Neuron (in vitro differentiated cells): ENCODE data around the gene KRTAP4-16.
"Not testable (repeated sequence)": the region's sequence is repeated elsewhere in the genome, so short reads cannot be mapped to it uniquely, and the experiment has no call there.

ENCODE experiments used
- H2AFZ ChIP-seq: one replicate; pipeline ENCODE4 v1.6.1; 2013; ENCODE audit warnings: low read depth, mild to moderate bottlenecking, inconsistent platforms, low read length, moderate library complexity
- H3K27me3 ChIP-seq: one replicate; pipeline ENCODE4 v1.6.1; 2013; ENCODE audit warnings: low read length; ENCODE audit not compliant: insufficient read depth
- H3K36me3 ChIP-seq: one replicate; pipeline ENCODE4 v1.6.1; 2013; ENCODE audit warnings: low read length; ENCODE audit not compliant: insufficient read depth
- H3K4me1 ChIP-seq: one replicate; pipeline ENCODE4 v1.6.1; 2013; ENCODE audit warnings: low read length; ENCODE audit not compliant: insufficient read depth
- H3K4me3 ChIP-seq: 2 replicates; pipeline ENCODE4 v1.5.1; 2013; ENCODE audit warnings: mild to moderate bottlenecking, low read length, moderate library complexity
- H3K9me3 ChIP-seq: one replicate; pipeline ENCODE4 v1.6.1; 2013; ENCODE audit warnings: low read length

The KRTAP4-16 gene

GRCh38 chr17:41108728-41109386 is 6.8 kb upstream of the KRTAP4-16 start:
- not testable (repeated sequence) for H3K4me1 ChIP-seq, H3K9me3 ChIP-seq, H3K36me3 ChIP-seq, H3K4me3 ChIP-seq, H3K27me3 ChIP-seq, H2AFZ ChIP-seq

GRCh38 chr17:41107941-41108450 is 6.0 kb upstream of the KRTAP4-16 start:
- no peaks in the 10 kb centered on the region for H3K36me3 ChIP-seq
- H3K9me3 ChIP-seq, result no peaks in the 10 kb centered on the region
- H3K4me1 ChIP-seq, result no peaks in the 10 kb centered on the region
- H2AFZ ChIP-seq, result no peak overlapping the region
- H3K4me3 ChIP-seq, result no peak overlapping the region
- H3K27me3 ChIP-seq, result no peaks in the 10 kb centered on the region

GRCh38 chr17:41105347-41105746 is 3.3 kb upstream of the KRTAP4-16 start, which contains the start of gene KRTAP4-9:
Gene KRTAP4-9 (plus strand): TSS chr17:41105389. CDS start chr17:41105389, 0 bp downstream.
- H3K4me3 ChIP-seq, H3K4me1 ChIP-seq, H3K36me3 ChIP-seq, H3K27me3 ChIP-seq, H2AFZ ChIP-seq, H3K9me3 ChIP-seq: not testable (repeated sequence)

- not testable (repeated sequence) for H2AFZ ChIP-seq, H3K9me3 ChIP-seq, H3K4me3 ChIP-seq, H3K4me1 ChIP-seq, H3K27me3 ChIP-seq, H3K36me3 ChIP-seq
Measured at GRCh38 chr17:41104386-41105038, 2.5 kb upstream of the KRTAP4-16 start.

- H3K4me3 ChIP-seq, result no peak overlapping the region
- H2AFZ ChIP-seq, result no peak overlapping the region
- H3K4me1 ChIP-seq, result no peaks in the 10 kb centered on the region
- H3K36me3 ChIP-seq, result no peaks in the 10 kb centered on the region
- no peaks in the 10 kb centered on the region for H3K9me3 ChIP-seq
- no peaks in the 10 kb centered on the region for H3K27me3 ChIP-seq
Measured at GRCh38 chr17:41103896-41104295, 1.9 kb upstream of the KRTAP4-16 start.

GRCh38 chr17:41099682-41100480 is 2.1 kb downstream of the KRTAP4-16 start:
- not testable (repeated sequence) for H3K36me3 ChIP-seq, H3K4me1 ChIP-seq, H3K4me3 ChIP-seq, H2AFZ ChIP-seq, H3K27me3 ChIP-seq, H3K9me3 ChIP-seq

- Histone ChIP-seq H3K4me1 (no peaks in the 10 kb centered on the region), H2AFZ (no peak overlapping the region), H3K36me3 (no peaks in the 10 kb centered on the region), H3K4me3 (no peak overlapping the region), H3K9me3 (no peaks in the 10 kb centered on the region), H3K27me3 (peaks cover 3% of the 10 kb centered on the region)
Measured at GRCh38 chr17:41098481-41098880, 3.5 kb downstream of the KRTAP4-16 start.

GRCh38 chr17:41098042-41098441 is 4.0 kb downstream of the KRTAP4-16 start, which contains the start of gene KRTAP4-8:
Gene KRTAP4-8 (minus strand): TSS chr17:41098142. CDS start chr17:41098084, 58 bp downstream.
- H3K4me3 ChIP-seq, result no peak within 1 kb of the TSS
- H3K4me1 ChIP-seq, result no peaks in the 10 kb centered on the region
- peaks cover 3% of the 10 kb centered on the region for H3K27me3 ChIP-seq
- no peak within 1 kb of the TSS for H2AFZ ChIP-seq
- no peaks in the 10 kb centered on the region for H3K36me3 ChIP-seq
- H3K9me3 ChIP-seq, result no peaks in the 10 kb centered on the region

- H3K4me3 ChIP-seq, result no peak overlapping the region
- no peaks in the 10 kb centered on the region for H3K4me1 ChIP-seq
- H3K27me3 ChIP-seq, result peaks cover 3% of the 10 kb centered on the region
- H3K36me3 ChIP-seq, result no peaks in the 10 kb centered on the region
- H3K9me3 ChIP-seq, result no peaks in the 10 kb centered on the region
- no peak overlapping the region for H2AFZ ChIP-seq
Measured at GRCh38 chr17:41096055-41096454, 6.0 kb downstream of the KRTAP4-16 start.

- H3K9me3 ChIP-seq, H3K4me3 ChIP-seq, H3K27me3 ChIP-seq, H3K4me1 ChIP-seq, H2AFZ ChIP-seq, H3K36me3 ChIP-seq: not testable (repeated sequence)
Measured at GRCh38 chr17:41088760-41089352, 13.2 kb downstream of the KRTAP4-16 start.

- H3K9me3 ChIP-seq, H3K27me3 ChIP-seq, H3K4me1 ChIP-seq, H3K36me3 ChIP-seq, H3K4me3 ChIP-seq, H2AFZ ChIP-seq: not testable (repeated sequence)
Measured at GRCh38 chr17:41084100-41084856, 17.7 kb downstream of the KRTAP4-16 start, which contains the start of gene KRTAP4-7. Gene KRTAP4-7 (plus strand): TSS chr17:41084150. CDS start chr17:41084207, 57 bp downstream.

- not testable (repeated sequence) for H3K9me3 ChIP-seq
Measured at GRCh38 chr17:41083427-41083826, 18.6 kb downstream of the KRTAP4-16 start.

More at GRCh38 chr17:41083427-41083826, 18.6 kb downstream of the KRTAP4-16 start:
- not testable (repeated sequence) for H2AFZ ChIP-seq, H3K4me3 ChIP-seq, H3K27me3 ChIP-seq, H3K4me1 ChIP-seq, H3K36me3 ChIP-seq
